Neural progenitor cell (in vitro differentiated cells): ENCODE measurements around the gene FAM234B. TPM values are rescaled to one million over a fixed set of nuclear protein-coding genes. Genes with fewer than 3 reads are reported as not detected.

ENCODE experiments used
- DNase-seq: peaks from one replicate; pipeline ENCODE4 v3.0.0-alpha.2; 2016; ENCODE audit warnings: low spot score
- H2AFZ ChIP-seq: fragments of 200-600 bp; sonication (generic); replicated peaks from 2 replicates; pipeline ENCODE4 v1.6.1; 2016; ENCODE audit warnings: antibody characterized with exemption
- H3F3A ChIP-seq: fragments of 200-600 bp; sonication (generic); 2 replicates; pipeline ENCODE4 v1.6.1; 2016; ENCODE audit warnings: antibody characterized with exemption, low read depth
- H3K27ac ChIP-seq: fragments of 200-600 bp; sonication (generic); 2 replicates; pipeline ENCODE4 v1.5.1; 2016; ENCODE audit warnings: mild to moderate bottlenecking
- H3K27me3 ChIP-seq: fragments of 200-600 bp; sonication (generic); 2 replicates; pipeline ENCODE4 v1.6.1; 2016; ENCODE audit warnings: mild to moderate bottlenecking, moderate library complexity
- H3K36me3 ChIP-seq: fragments of 200-600 bp; sonication (generic); 2 replicates; pipeline ENCODE4 v1.5.1; 2016
- H3K4me1 ChIP-seq: fragments of 200-600 bp; sonication (generic); 2 replicates; pipeline ENCODE4 v1.6.1; 2016; ENCODE audit warnings: mixed run types
- H3K4me2 ChIP-seq: fragments of 200-600 bp; sonication (generic); 2 replicates; pipeline ENCODE4 v1.6.1; 2016
- H3K4me3 ChIP-seq: fragments of 200-600 bp; sonication (generic); 2 replicates; pipeline ENCODE4 v1.5.1; 2016
- H3K79me2 ChIP-seq: fragments of 200-600 bp; sonication (generic); 2 replicates; pipeline ENCODE4 v1.6.1; 2016; ENCODE audit warnings: low read depth
- H3K9ac ChIP-seq: fragments of 200-600 bp; sonication (generic); 2 replicates; pipeline ENCODE4 v1.6.1; 2016
- H3K9me3 ChIP-seq: fragments of 200-600 bp; sonication (generic); 2 replicates; pipeline ENCODE4 v1.5.1; 2016; ENCODE audit warnings: low read depth
- H4K20me1 ChIP-seq: fragments of 200-600 bp; sonication (generic); 2 replicates; pipeline ENCODE4 v1.6.1; 2016; ENCODE audit warnings: low read depth
- H3K27ac Mint-ChIP-seq: 3 replicates; pipeline ENCODE4 v1.8.0; 2021; ENCODE audit warnings: mixed read lengths
- H3K27me3 Mint-ChIP-seq: 2 replicates; pipeline ENCODE4 v1.8.0; 2022; ENCODE audit warnings: low read depth, mild to moderate bottlenecking, inconsistent platforms, moderate library complexity, mixed read lengths; ENCODE audit not compliant: insufficient read depth
- H3K36me3 Mint-ChIP-seq: 3 replicates; pipeline ENCODE4 v1.8.0; 2021; ENCODE audit warnings: mixed read lengths
- H3K4me1 Mint-ChIP-seq: 3 replicates; pipeline ENCODE4 v1.8.0; 2021; ENCODE audit warnings: mixed read lengths
- H3K4me3 Mint-ChIP-seq: 3 replicates; pipeline ENCODE4 v1.8.0; 2021; ENCODE audit warnings: mild to moderate bottlenecking, moderate library complexity, mixed read lengths
- H3K9me3 Mint-ChIP-seq: 3 replicates; pipeline ENCODE4 v1.8.0; 2020; ENCODE audit warnings: mixed read lengths
- EZH2 ChIP-seq: fragments of 200-600 bp; sonication (generic); IDR thresholded peaks from 2 replicates; pipeline ENCODE4 v1.6.1; 2017; ENCODE audit warnings: antibody characterized with exemption, mild to moderate bottlenecking, moderate library complexity
- EZH2phosphoT487 ChIP-seq: fragments of 200-600 bp; sonication (generic); IDR thresholded peaks from 2 replicates; pipeline ENCODE4 v1.6.1; 2017; ENCODE audit warnings: antibody characterized with exemption
- total RNA-seq: library from RNA; depleted of rRNA; stranded (reverse); fragments of >200 nt; gene quantifications from 2 replicates; pipeline ENCODE4 v1.2.3, GENCODE V29; 2015; ENCODE audit warnings: low replicate concordance
- TF ChIP-seq, protein P1 (sequence below): fragments of 200-600 bp; sonication (generic); IDR thresholded peaks from 2 replicates; pipeline ENCODE4 v1.5.1; 2017; ENCODE audit warnings: antibody characterized with exemption, mild to moderate bottlenecking

Gene FAM234B
- total RNA-seq, 1 donor from 2014 or later, result 20.8 TPM

GRCh38 chr12:13074396-13075117 lies 30.4 kb downstream of the FAM234B start:
- Histone ChIP-seq H4K20me1 (no peaks in the 10 kb centered on the region), H3K9ac (no peak overlapping the region), H3K27ac (no peak overlapping the region), H2AFZ (no peak overlapping the region), H3K4me3 (no peak overlapping the region), H3F3A (no peaks in the 10 kb centered on the region), H3K4me2 (no peak overlapping the region), H3K9me3 (no peaks in the 10 kb centered on the region), H3K27me3 (no peaks in the 10 kb centered on the region), H3K36me3 (no peaks in the 10 kb centered on the region), H3K4me1 (peaks cover 2% of the 10 kb centered on the region), H3K79me2 (no peaks in the 10 kb centered on the region)
- Mint-ChIP-seq H3K27me3 (no peaks in the 10 kb centered on the region), H3K27ac (no peak overlapping the region), H3K4me1 (peaks cover 4% of the 10 kb centered on the region), H3K4me3 (no peak overlapping the region), H3K9me3 (peaks cover 4% of the 10 kb centered on the region), H3K36me3 (peaks cover 38% of the 10 kb centered on the region)
- DNase-seq, result no peak
- no peak for TF ChIP-seq EZH2phosphoT487

DNA sequence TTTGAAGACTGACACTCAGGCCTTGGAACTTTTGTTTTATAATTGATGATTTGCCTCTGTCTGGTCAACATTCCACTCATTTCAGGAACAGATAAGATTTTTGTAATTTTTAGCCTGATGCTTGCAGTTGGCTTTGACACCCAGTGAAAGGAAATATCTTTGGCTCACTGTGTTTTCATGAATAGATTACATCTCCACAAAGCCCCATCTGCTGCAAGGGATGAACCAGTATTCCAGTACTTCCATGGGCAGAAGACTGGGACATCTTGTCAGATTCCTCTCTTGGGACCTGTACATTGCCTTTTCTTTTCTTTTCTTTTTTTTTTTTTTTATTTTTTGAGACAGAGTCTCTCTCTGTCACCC lies 30.9 kb downstream of the FAM234B start:
- no peak overlapping the region for H2AFZ ChIP-seq
- H3K27ac Mint-ChIP-seq, result no peak overlapping the region
- H3K27me3 Mint-ChIP-seq, result no peaks in the 10 kb centered on the region
- no peak overlapping the region for H3K4me3 Mint-ChIP-seq
- H3K27ac ChIP-seq, result no peak overlapping the region
- no peak overlapping the region for H3K4me3 ChIP-seq
- no peak overlapping the region for H3K4me2 ChIP-seq
- TF ChIP-seq EZH2 (no peak), EZH2phosphoT487 (no peak)
- TF ChIP-seq, protein P1, sequence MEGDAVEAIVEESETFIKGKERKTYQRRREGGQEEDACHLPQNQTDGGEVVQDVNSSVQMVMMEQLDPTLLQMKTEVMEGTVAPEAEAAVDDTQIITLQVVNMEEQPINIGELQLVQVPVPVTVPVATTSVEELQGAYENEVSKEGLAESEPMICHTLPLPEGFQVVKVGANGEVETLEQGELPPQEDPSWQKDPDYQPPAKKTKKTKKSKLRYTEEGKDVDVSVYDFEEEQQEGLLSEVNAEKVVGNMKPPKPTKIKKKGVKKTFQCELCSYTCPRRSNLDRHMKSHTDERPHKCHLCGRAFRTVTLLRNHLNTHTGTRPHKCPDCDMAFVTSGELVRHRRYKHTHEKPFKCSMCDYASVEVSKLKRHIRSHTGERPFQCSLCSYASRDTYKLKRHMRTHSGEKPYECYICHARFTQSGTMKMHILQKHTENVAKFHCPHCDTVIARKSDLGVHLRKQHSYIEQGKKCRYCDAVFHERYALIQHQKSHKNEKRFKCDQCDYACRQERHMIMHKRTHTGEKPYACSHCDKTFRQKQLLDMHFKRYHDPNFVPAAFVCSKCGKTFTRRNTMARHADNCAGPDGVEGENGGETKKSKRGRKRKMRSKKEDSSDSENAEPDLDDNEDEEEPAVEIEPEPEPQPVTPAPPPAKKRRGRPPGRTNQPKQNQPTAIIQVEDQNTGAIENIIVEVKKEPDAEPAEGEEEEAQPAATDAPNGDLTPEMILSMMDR, result no peak
- H3K4me1 Mint-ChIP-seq, result peaks cover 7% of the 10 kb centered on the region
- H3K36me3 Mint-ChIP-seq, result peaks cover 44% of the 10 kb centered on the region
- no peak for DNase-seq
- H3K79me2 ChIP-seq, result no peaks in the 10 kb centered on the region
- H3K27me3 ChIP-seq, result no peaks in the 10 kb centered on the region
- no peaks in the 10 kb centered on the region for H3K36me3 ChIP-seq
- H4K20me1 ChIP-seq, result no peaks in the 10 kb centered on the region
- H3K9me3 ChIP-seq, result no peaks in the 10 kb centered on the region
- peaks cover 6% of the 10 kb centered on the region for H3K9me3 Mint-ChIP-seq
- H3F3A ChIP-seq, result no peaks in the 10 kb centered on the region
- H3K9ac ChIP-seq, result no peak overlapping the region
- peaks cover 4% of the 10 kb centered on the region for H3K4me1 ChIP-seq

DNA sequence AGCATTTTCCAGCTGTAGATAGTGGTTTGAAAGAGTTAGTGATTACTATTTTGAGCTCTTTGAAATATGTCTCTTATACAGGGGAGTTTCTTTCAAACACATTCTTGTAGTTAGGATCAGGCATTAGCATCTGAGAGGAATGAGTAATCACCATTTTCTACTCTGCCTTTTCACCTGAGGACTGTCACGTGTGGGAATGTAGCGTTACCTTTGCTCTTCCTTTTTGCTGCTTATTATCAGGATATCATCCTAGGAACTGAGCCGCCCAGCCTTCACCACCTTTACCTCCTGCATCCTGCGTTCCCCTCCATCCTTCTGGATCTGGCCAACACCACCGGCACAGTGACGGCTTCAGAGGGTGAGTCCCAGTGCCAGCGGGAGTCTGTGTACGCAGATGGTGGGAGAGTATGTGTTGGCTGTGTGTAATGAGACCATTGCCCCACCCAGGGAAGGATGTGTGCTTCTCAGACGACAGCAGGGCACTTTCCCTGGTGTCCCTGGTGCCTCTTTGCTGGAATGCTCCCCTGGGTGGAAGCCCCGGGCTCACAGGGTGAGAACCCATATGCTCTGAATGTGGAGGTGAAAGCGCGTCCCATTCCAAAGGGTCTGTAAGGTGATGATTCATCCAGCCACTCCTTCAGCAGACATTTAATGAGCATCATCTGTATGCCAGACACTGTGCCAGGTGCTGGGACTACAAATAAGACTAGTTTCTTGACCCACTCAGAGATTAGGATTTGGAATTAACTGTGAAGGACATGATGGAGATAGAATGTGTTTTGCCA lies 31.8 kb downstream of the FAM234B start:
- no peak overlapping the region for H3K4me3 Mint-ChIP-seq
- H4K20me1 ChIP-seq, result no peaks in the 10 kb centered on the region
- peaks cover 7% of the 10 kb centered on the region for H3K4me1 Mint-ChIP-seq
- TF ChIP-seq EZH2phosphoT487, result no peak
- TF ChIP-seq, protein P1, result no peak
- TF ChIP-seq EZH2, result no peak
- H3K4me3 ChIP-seq, result no peak overlapping the region
- no peaks in the 10 kb centered on the region for H3K27me3 ChIP-seq
- no peaks in the 10 kb centered on the region for H3K36me3 ChIP-seq
- H3K27me3 Mint-ChIP-seq, result no peaks in the 10 kb centered on the region
- H3K27ac Mint-ChIP-seq, result no peak overlapping the region
- no peak overlapping the region for H3K27ac ChIP-seq
- no peaks in the 10 kb centered on the region for H3K9me3 ChIP-seq
- peaks cover 52% of the 10 kb centered on the region for H3K36me3 Mint-ChIP-seq
- H3K9me3 Mint-ChIP-seq, result peaks cover 6% of the 10 kb centered on the region
- H2AFZ ChIP-seq, result no peak overlapping the region
- no peak overlapping the region for H3K9ac ChIP-seq
- H3F3A ChIP-seq, result no peaks in the 10 kb centered on the region
- no peaks in the 10 kb centered on the region for H3K79me2 ChIP-seq
- no peak overlapping the region for H3K4me2 ChIP-seq
- H3K4me1 ChIP-seq, result peaks cover 4% of the 10 kb centered on the region
- no peak for DNase-seq

GRCh38 chr12:13079440-13079906 lies 35.3 kb downstream of the FAM234B start:
- Histone ChIP-seq H3K79me2 (no peaks in the 10 kb centered on the region), H2AFZ (no peak overlapping the region), H3F3A (no peaks in the 10 kb centered on the region), H3K36me3 (no peaks in the 10 kb centered on the region), H3K27me3 (no peaks in the 10 kb centered on the region), H3K4me3 (no peak overlapping the region), H3K4me2 (no peak overlapping the region), H3K9ac (no peak overlapping the region), H3K4me1 (peaks cover 4% of the 10 kb centered on the region), H4K20me1 (no peaks in the 10 kb centered on the region), H3K9me3 (no peaks in the 10 kb centered on the region), H3K27ac (no peak overlapping the region)
- H3K27ac Mint-ChIP-seq, result peak overlapping the region; percentile 46
- H3K36me3 Mint-ChIP-seq, result peaks cover 49% of the 10 kb centered on the region
- peaks cover 7% of the 10 kb centered on the region for H3K4me1 Mint-ChIP-seq
- no peak overlapping the region for H3K4me3 Mint-ChIP-seq
- peaks cover 6% of the 10 kb centered on the region for H3K9me3 Mint-ChIP-seq
- DNase-seq, result peak; percentile 58
- TF ChIP-seq EZH2phosphoT487, result no peak
- TF ChIP-seq EZH2, result no peak
- TF ChIP-seq, protein P1, result peak; percentile 58
- H3K27me3 Mint-ChIP-seq, result peaks cover 3% of the 10 kb centered on the region
